ENCODE data around the gene JAKMIP3. TPM values are rescaled to one million over a fixed set of nuclear protein-coding genes. Genes with fewer than 3 reads are reported as not detected.

Gene JAKMIP3
- polyA plus RNA-seq, 3 donors from 2014 or later, result not detected

DNA sequence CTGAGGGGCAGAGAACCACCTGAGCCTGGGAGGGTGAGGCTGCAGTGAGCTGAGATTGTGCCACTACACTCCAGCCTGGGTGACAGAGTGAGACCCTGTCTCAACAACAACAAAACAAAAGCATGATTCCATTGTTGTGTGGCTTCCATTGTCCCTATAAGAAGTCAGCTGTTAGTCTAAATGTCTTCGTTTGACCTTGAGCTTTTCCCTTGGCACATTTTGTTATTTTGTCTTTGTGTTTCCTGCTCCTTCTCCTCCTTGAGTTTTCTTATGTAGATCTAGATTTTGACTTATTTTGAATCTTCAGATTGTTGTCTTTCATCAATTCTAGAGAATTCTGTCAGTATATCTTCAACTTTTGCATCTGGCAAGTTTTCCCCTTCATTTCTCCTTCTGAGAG is 13.6 kb upstream of the JAKMIP3 start:
- H3K4me1 Mint-ChIP-seq, result no peaks in the 10 kb centered on the region
- no peak overlapping the region for H3K27ac Mint-ChIP-seq
- H3K4me3 Mint-ChIP-seq, result no peak overlapping the region
- H3K36me3 Mint-ChIP-seq, result peaks cover 0 to 5% (median 5%) of the 10 kb centered on the region in 3 donors
- H3K27me3 Mint-ChIP-seq (ENCODE audit: low read depth in 3 of 3), result peaks cover 4 to 13% (median 13%) of the 10 kb centered on the region in 3 donors
- H3K9me3 Mint-ChIP-seq, result peaks cover 5 to 15% (median 12%) of the 10 kb centered on the region in 6 donors
- no peak for DNase-seq

- DNase-seq, result no peak
- Mint-ChIP-seq H3K4me3 (no peak overlapping the region), H3K9me3 (peaks cover 5 to 15% (median 12%) of the 10 kb centered on the region in 6 donors), H3K27me3 (ENCODE audit: low read depth in 3 of 3) (peaks cover 3 to 15% (median 11%) of the 10 kb centered on the region in 3 donors), H3K27ac (no peak overlapping the region), H3K4me1 (no peaks in the 10 kb centered on the region), H3K36me3 (peaks cover 0 to 5% (median 5%) of the 10 kb centered on the region in 3 donors)
Observed at GRCh38 chr10:132054564-132054963, 11.2 kb upstream of the JAKMIP3 start.

GRCh38 chr10:132055616-132056015 is 10.1 kb upstream of the JAKMIP3 start:
- Mint-ChIP-seq H3K36me3 (peaks cover 0 to 5% (median 5%) of the 10 kb centered on the region in 3 donors), H3K27me3 (ENCODE audit: low read depth in 3 of 3) (peaks cover 0 to 15% (median 8%) of the 10 kb centered on the region in 3 donors), H3K27ac (no peak overlapping the region), H3K4me1 (no peaks in the 10 kb centered on the region), H3K9me3 (peaks cover 5 to 15% (median 12%) of the 10 kb centered on the region in 6 donors), H3K4me3 (no peak overlapping the region)
- DNase-seq, result no peak

- H3K4me3 Mint-ChIP-seq, result no peak overlapping the region
- peaks cover 5 to 15% (median 12%) of the 10 kb centered on the region in 6 donors for H3K9me3 Mint-ChIP-seq
- H3K36me3 Mint-ChIP-seq, result peaks cover 0 to 5% (median 5%) of the 10 kb centered on the region in 3 donors
- no peaks in the 10 kb centered on the region for H3K4me1 Mint-ChIP-seq
- H3K27me3 Mint-ChIP-seq (ENCODE audit: low read depth in 3 of 3), result peaks cover 0 to 14% (median 8%) of the 10 kb centered on the region in 3 donors
- DNase-seq, result no peak
- no peak overlapping the region for H3K27ac Mint-ChIP-seq
Observed at GRCh38 chr10:132056663-132057062, 9.1 kb upstream of the JAKMIP3 start.

DNA sequence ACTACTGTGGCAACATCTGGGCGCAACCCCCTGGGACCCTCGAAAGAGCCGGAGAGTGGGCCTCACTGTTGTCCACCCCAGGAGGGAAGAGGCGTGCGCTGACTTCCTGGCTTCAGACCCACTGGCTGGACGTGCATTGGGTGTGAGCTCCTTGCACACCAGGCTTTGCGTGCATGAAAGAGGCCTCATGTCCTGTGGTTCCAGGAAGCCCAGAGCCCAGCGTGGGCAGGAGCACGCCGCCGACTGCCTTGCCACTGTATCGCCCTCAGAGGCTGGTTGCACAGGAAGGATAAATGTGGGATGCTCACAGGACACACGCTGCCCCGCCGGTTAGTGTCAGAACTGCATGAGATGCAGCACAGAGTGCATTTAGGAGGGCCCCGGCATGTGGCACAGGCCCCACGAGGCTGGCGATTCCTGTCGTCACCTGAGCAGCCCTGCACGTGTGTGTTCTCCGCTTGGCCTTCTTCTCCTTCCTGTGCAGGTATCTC is 8.5 kb upstream of the JAKMIP3 start:
- Mint-ChIP-seq H3K9me3 (peaks cover 4 to 13% (median 10%) of the 10 kb centered on the region in 6 donors), H3K27me3 (ENCODE audit: low read depth in 3 of 3) (peaks cover 0 to 11% (median 7%) of the 10 kb centered on the region in 3 donors), H3K36me3 (peaks cover 0 to 4% (median 3%) of the 10 kb centered on the region in 3 donors), H3K4me3 (no peak overlapping the region), H3K4me1 (no peaks in the 10 kb centered on the region), H3K27ac (no peak overlapping the region)
- no peak for DNase-seq

DNA sequence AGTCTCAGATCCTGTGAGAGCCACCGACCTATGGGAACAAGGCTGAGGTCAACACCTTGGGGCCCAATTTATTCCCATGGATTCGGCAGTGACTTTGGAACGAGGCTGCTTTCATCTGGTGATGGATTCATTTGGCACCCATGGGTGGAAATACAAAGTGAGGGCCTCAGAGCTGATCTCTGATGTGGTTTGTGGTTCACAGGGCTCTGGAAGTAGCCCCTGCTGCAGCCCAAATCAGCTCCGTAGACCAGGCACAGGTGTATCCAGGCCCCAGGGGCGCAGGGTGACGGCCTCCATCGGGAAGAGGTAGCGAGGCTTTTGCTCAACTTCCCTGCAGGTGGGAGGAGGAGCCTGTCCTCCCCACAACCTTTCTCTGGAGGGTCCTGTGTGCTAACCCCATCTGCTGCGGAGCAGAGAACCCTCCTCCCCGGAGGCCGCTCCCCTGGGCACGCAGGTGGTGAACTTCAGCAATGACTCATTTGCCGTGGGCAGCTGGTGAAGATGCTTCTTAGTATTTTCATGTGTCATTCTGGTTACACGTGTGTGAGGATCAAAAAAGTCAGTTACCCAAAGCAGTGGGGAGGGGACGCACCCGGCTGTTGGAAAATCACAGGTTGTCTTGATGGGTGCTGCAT is 7.5 kb upstream of the JAKMIP3 start:
- H3K27me3 Mint-ChIP-seq (ENCODE audit: low read depth in 3 of 3), result peaks cover 0 to 11% (median 6%) of the 10 kb centered on the region in 3 donors
- no peak overlapping the region for H3K4me3 Mint-ChIP-seq
- no peaks in the 10 kb centered on the region for H3K4me1 Mint-ChIP-seq
- no peak overlapping the region for H3K27ac Mint-ChIP-seq
- no peaks in the 10 kb centered on the region for H3K36me3 Mint-ChIP-seq
- no peak for DNase-seq
- H3K9me3 Mint-ChIP-seq, result peaks cover 0 to 4% (median under 1%) of the 10 kb centered on the region in 6 donors

- no peak overlapping the region for H3K27ac Mint-ChIP-seq
- no peak overlapping the region for H3K4me3 Mint-ChIP-seq
- no peaks in the 10 kb centered on the region for H3K36me3 Mint-ChIP-seq
- DNase-seq, result no peak
- H3K9me3 Mint-ChIP-seq, result no peaks in the 10 kb centered on the region
- no peaks in the 10 kb centered on the region for H3K4me1 Mint-ChIP-seq
- H3K27me3 Mint-ChIP-seq (ENCODE audit: low read depth in 3 of 3), result peaks cover 0 to 11% (median 6%) of the 10 kb centered on the region in 3 donors
Observed at GRCh38 chr10:132058793-132059759, 6.7 kb upstream of the JAKMIP3 start.

GRCh38 chr10:132059760-132060508 is 5.8 kb upstream of the JAKMIP3 start:
- H3K4me3 Mint-ChIP-seq, result no peak overlapping the region
- DNase-seq, result no peak
- H3K36me3 Mint-ChIP-seq, result no peaks in the 10 kb centered on the region
- no peaks in the 10 kb centered on the region for H3K4me1 Mint-ChIP-seq
- H3K27me3 Mint-ChIP-seq (ENCODE audit: low read depth in 3 of 3), result peaks cover 0 to 11% (median 2%) of the 10 kb centered on the region in 3 donors
- no peaks in the 10 kb centered on the region for H3K9me3 Mint-ChIP-seq
- no peak overlapping the region for H3K27ac Mint-ChIP-seq

- Mint-ChIP-seq H3K9me3 (no peaks in the 10 kb centered on the region), H3K27me3 (ENCODE audit: low read depth in 3 of 3) (peaks cover 0 to 6% (median 2%) of the 10 kb centered on the region in 3 donors), H3K36me3 (no peaks in the 10 kb centered on the region)
Observed at GRCh38 chr10:132061030-132061429, 4.7 kb upstream of the JAKMIP3 start.

GRCh38 chr10:132061465-132061864 is 4.3 kb upstream of the JAKMIP3 start:
- no peak overlapping the region for H3K27ac Mint-ChIP-seq
- no peaks in the 10 kb centered on the region for H3K9me3 Mint-ChIP-seq

More at GRCh38 chr10:132061030-132061429, 4.7 kb upstream of the JAKMIP3 start:
- Mint-ChIP-seq H3K27ac (no peak overlapping the region), H3K4me3 (no peak overlapping the region), H3K4me1 (peaks cover 0 to 1% of the 10 kb centered on the region in 2 donors)
- no peak for DNase-seq

GRCh38 chr10:132062116-132062515 is 3.6 kb upstream of the JAKMIP3 start:
- H3K27ac Mint-ChIP-seq, result no peak overlapping the region
- no peak for DNase-seq
- peaks cover 0 to 9% (median 2%) of the 10 kb centered on the region in 3 donors for H3K27me3 Mint-ChIP-seq (ENCODE audit: low read depth in 3 of 3)
- no peaks in the 10 kb centered on the region for H3K9me3 Mint-ChIP-seq
- H3K36me3 Mint-ChIP-seq, result no peaks in the 10 kb centered on the region
- H3K4me1 Mint-ChIP-seq, result peaks cover 0 to 3% of the 10 kb centered on the region in 2 donors
- no peak overlapping the region for H3K4me3 Mint-ChIP-seq

More at GRCh38 chr10:132061465-132061864, 4.3 kb upstream of the JAKMIP3 start:
- Mint-ChIP-seq H3K36me3 (no peaks in the 10 kb centered on the region), H3K4me3 (no peak overlapping the region), H3K27me3 (ENCODE audit: low read depth in 3 of 3) (peaks cover 0 to 5% (median 2%) of the 10 kb centered on the region in 3 donors), H3K4me1 (peaks cover 0 to 3% of the 10 kb centered on the region in 2 donors)
- no peak for DNase-seq

DNA sequence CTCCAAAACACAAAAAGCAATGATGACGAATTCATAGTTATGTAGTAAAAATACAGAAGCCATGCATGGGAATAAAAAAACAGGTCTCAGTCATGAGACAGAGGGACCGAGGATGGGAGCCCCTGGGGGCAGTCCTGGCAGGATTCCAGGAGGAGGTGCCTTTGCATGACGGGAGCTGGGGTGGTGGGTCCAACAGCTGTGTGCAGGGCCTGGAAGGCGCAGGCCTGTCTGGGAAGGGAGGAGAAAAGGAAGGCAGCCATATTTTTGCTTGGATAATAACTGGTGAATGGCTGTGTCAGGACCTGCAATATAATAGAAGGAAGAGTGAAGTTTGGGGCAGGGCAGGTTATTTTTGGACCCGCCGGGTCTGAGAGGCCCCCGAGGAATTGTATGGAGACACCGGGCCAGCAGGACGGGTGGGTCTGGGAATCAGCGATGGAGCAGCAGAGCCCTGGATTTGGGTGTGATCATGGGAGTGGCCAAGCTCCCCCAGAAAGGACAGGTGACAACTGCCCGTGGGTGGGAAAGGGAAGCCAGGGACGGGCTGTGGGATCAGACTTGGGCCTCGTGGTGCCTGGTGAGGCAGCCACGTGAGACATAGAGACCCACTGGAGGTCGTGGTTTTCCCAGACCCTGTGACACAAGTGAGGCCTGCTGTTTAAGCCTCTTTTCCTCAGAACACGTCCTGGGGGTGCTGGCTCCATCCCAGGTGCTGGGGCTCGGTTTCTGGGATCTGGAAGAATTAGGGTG is 2.9 kb upstream of the JAKMIP3 start:
- Mint-ChIP-seq H3K4me1 (peaks cover 0 to 3% of the 10 kb centered on the region in 2 donors), H3K4me3 (no peak overlapping the region), H3K9me3 (no peaks in the 10 kb centered on the region), H3K27me3 (ENCODE audit: low read depth in 3 of 3) (peaks cover 0 to 9% (median 2%) of the 10 kb centered on the region in 3 donors), H3K36me3 (no peaks in the 10 kb centered on the region), H3K27ac (no peak overlapping the region)
- DNase-seq, result no peak

DNA sequence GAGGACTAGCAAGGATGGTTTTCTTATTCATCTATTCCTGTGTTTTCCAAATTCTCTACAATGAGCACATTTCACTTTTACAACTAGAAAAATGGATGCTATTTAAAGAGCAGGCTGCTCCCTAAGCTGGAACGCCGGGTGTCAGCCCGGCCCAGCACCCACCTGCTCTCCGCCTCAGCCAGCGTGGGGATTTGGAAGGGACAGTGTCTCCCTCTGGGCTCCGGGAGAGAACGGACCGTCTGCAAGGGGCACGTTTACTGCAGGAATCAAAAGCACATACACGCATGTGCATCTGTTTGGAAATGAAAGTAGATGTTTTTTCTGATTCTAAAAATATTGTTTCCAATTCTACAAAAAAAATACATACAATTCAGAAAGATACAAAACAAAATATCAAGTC is 2.3 kb upstream of the JAKMIP3 start:
- peaks cover 0 to 3% of the 10 kb centered on the region in 2 donors for H3K4me1 Mint-ChIP-seq
- no peaks in the 10 kb centered on the region for H3K9me3 Mint-ChIP-seq
- H3K36me3 Mint-ChIP-seq, result no peaks in the 10 kb centered on the region
- H3K27ac Mint-ChIP-seq, result no peak overlapping the region
- H3K4me3 Mint-ChIP-seq, result no peak overlapping the region
- DNase-seq, result no peak
- H3K27me3 Mint-ChIP-seq (ENCODE audit: low read depth in 3 of 3), result peaks cover 0 to 9% (median 2%) of the 10 kb centered on the region in 3 donors
